Glutamatergic neuron (in vitro differentiated cells): ENCODE measurements around the gene IFNG. TPM values are rescaled to one million over a fixed set of nuclear protein-coding genes. Genes with fewer than 3 reads are reported as not detected.

Experiments
- DNase-seq: peaks from one replicate; pipeline ENCODE4 v3.0.0; 2022
- H3K27ac Mint-ChIP-seq: one replicate; pipeline ENCODE4 v1.8.0; 2020; ENCODE audit warnings: mild to moderate bottlenecking, mixed read lengths, inconsistent platforms; ENCODE audit not compliant: unreplicated experiment
- H3K27me3 Mint-ChIP-seq: one replicate; pipeline ENCODE4 v1.8.0; 2020; ENCODE audit warnings: mild to moderate bottlenecking, moderate library complexity, mixed read lengths, inconsistent platforms; ENCODE audit not compliant: unreplicated experiment
- H3K36me3 Mint-ChIP-seq: one replicate; pipeline ENCODE4 v1.8.0; 2020; ENCODE audit warnings: mild to moderate bottlenecking, mixed read lengths, inconsistent platforms; ENCODE audit not compliant: unreplicated experiment
- H3K4me1 Mint-ChIP-seq: one replicate; pipeline ENCODE4 v1.8.0; 2020; ENCODE audit warnings: mild to moderate bottlenecking, low read depth, mixed read lengths, inconsistent platforms; ENCODE audit not compliant: unreplicated experiment
- H3K4me3 Mint-ChIP-seq: one replicate; pipeline ENCODE4 v1.8.0; 2020; ENCODE audit warnings: mild to moderate bottlenecking, mixed read lengths, inconsistent platforms; ENCODE audit not compliant: unreplicated experiment
- H3K9me3 Mint-ChIP-seq: one replicate; pipeline ENCODE4 v1.8.0; 2020; ENCODE audit warnings: mild to moderate bottlenecking, moderate library complexity, mixed read lengths, inconsistent platforms; ENCODE audit not compliant: unreplicated experiment
- total RNA-seq: library from RNA; stranded (reverse); fragmentation: NEBNext Ultra II Directional; extraction: Animal tissue kit (Norgen Biotek cat#: 25700); gene quantifications from one replicate; pipeline ENCODE4 v1.2.1, GENCODE V29; 2021; ENCODE audit not compliant: unreplicated experiment
- TF ChIP-seq, protein P1 (sequence below): fragments of 200-600 bp; sonication (generic); IDR thresholded peaks from one replicate; pipeline ENCODE4 v1.5.0; 2021; ENCODE audit not compliant: partially characterized antibody, unreplicated experiment

The IFNG gene
- total RNA-seq, 1 donor from 2014 or later: not detected

DNA sequence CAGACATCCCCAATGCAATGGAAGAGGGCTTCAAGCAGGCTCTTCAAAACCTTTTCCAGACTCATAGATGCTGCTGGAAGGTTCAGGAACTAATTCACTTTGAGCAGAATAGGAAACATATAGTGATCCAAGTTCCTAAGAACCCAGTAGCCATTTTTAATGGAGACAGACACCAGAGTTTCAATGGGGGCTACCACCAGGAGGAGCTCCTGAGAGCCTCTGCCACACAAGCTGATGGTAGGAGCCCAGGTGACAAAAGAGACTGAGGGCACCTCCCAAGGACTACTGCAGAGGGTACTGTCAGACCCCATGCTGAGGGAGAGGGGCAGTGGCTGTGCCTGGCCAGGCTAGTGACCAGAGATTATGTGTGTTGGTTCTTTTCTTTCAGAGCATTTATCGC is 45.9 kb downstream of the IFNG start:
- peak; percentile 26 for DNase-seq
- TF ChIP-seq, protein P1, sequence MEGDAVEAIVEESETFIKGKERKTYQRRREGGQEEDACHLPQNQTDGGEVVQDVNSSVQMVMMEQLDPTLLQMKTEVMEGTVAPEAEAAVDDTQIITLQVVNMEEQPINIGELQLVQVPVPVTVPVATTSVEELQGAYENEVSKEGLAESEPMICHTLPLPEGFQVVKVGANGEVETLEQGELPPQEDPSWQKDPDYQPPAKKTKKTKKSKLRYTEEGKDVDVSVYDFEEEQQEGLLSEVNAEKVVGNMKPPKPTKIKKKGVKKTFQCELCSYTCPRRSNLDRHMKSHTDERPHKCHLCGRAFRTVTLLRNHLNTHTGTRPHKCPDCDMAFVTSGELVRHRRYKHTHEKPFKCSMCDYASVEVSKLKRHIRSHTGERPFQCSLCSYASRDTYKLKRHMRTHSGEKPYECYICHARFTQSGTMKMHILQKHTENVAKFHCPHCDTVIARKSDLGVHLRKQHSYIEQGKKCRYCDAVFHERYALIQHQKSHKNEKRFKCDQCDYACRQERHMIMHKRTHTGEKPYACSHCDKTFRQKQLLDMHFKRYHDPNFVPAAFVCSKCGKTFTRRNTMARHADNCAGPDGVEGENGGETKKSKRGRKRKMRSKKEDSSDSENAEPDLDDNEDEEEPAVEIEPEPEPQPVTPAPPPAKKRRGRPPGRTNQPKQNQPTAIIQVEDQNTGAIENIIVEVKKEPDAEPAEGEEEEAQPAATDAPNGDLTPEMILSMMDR: no peak
- H3K27ac Mint-ChIP-seq: no peak overlapping the region
- H3K4me1 Mint-ChIP-seq: peaks cover 7% of the 10 kb centered on the region
- H3K9me3 Mint-ChIP-seq: peaks cover 2% of the 10 kb centered on the region
- H3K4me3 Mint-ChIP-seq: no peak overlapping the region
- H3K36me3 Mint-ChIP-seq: no peaks in the 10 kb centered on the region
- no peaks in the 10 kb centered on the region for H3K27me3 Mint-ChIP-seq

GRCh38 chr12:68111995-68112394 is 47.5 kb downstream of the IFNG start:
- DNase-seq: no peak
- peaks cover 3% of the 10 kb centered on the region for H3K4me1 Mint-ChIP-seq
- no peak overlapping the region for H3K27ac Mint-ChIP-seq
- TF ChIP-seq, protein P1: no peak
- H3K4me3 Mint-ChIP-seq: no peak overlapping the region
- no peaks in the 10 kb centered on the region for H3K9me3 Mint-ChIP-seq
- H3K36me3 Mint-ChIP-seq: no peaks in the 10 kb centered on the region
- H3K27me3 Mint-ChIP-seq: no peaks in the 10 kb centered on the region

DNA sequence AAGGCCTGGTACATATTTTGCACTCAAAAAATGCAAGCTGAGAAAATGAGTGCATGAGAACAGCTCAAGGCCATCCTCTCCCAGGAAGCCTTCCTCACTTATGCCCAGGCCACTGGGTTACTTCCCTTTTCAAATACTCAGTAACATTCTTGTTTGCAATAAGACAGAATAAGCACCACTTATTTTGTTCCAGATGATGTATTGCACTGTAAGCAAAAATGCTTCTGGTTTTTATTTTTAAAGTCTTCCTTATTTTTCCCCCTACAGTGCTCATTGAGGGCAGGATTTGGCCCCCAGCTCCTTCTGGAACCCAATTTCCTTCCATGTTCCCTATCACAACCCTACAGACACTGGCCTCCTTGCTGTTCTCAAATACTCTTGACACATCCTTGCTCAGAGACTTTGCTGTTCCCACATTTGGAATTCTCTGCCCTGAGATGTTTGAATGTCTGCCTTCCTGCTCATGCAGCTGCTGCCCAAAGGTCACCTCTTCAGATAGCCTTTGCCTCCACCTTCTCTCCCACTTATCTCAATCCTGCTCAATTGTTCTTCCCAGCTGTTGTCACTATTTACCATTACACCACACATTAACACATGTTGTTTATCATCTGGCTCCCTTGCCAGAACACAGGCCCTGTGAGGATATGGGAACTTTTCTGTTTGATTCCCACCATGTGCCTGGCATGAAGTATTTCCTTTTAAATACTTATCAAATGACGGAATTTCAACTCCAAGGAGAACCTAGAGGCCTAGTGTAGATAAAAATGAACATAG is 49.9 kb downstream of the IFNG start:
- Mint-ChIP-seq H3K4me3 (no peak overlapping the region), H3K4me1 (no peaks in the 10 kb centered on the region), H3K27me3 (no peaks in the 10 kb centered on the region), H3K27ac (no peak overlapping the region), H3K36me3 (no peaks in the 10 kb centered on the region), H3K9me3 (no peaks in the 10 kb centered on the region)
- TF ChIP-seq, protein P1: no peak
- no peak for DNase-seq

- no peak for DNase-seq
- Mint-ChIP-seq H3K36me3 (no peaks in the 10 kb centered on the region), H3K4me3 (no peak overlapping the region), H3K27ac (no peak overlapping the region), H3K4me1 (no peaks in the 10 kb centered on the region), H3K27me3 (no peaks in the 10 kb centered on the region), H3K9me3 (no peaks in the 10 kb centered on the region)
- TF ChIP-seq, protein P1: no peak
Measured at GRCh38 chr12:68109001-68109400, 50.5 kb downstream of the IFNG start.

- Mint-ChIP-seq H3K27ac (no peak overlapping the region), H3K4me3 (no peak overlapping the region), H3K27me3 (no peaks in the 10 kb centered on the region), H3K9me3 (no peaks in the 10 kb centered on the region), H3K36me3 (no peaks in the 10 kb centered on the region), H3K4me1 (no peaks in the 10 kb centered on the region)
- TF ChIP-seq, protein P1: no peak
- no peak for DNase-seq
Measured at GRCh38 chr12:68106660-68107059, 52.9 kb downstream of the IFNG start.
